Spleen (tissue), 7 donors: Measurements from ENCODE around the gene NAALADL1.

ENCODE experiments used
- CTCF ChIP-seq, 11 experiments: fragments of 200-600 bp in 7 of 11; fragments of 450-650 bp in 4 of 11; sonication (generic) in 4 of 11; IDR thresholded peaks in 8 of 11; conservative IDR thresholded peaks in 3 of 11; 1 replicate in 7 of 11; 2 replicates in 4 of 11; pipeline versions ENCODE4 v1.4.0 to v1.8.0; 2016 to 2021; ENCODE audit warnings: antibody characterized with exemption in 11 of 11, inconsistent platforms in 4 of 11, mild to moderate bottlenecking in 1 of 11
- POLR2A ChIP-seq, 3 donors: fragments of 450-650 bp; IDR thresholded peaks; one replicate each; pipeline ENCODE4 v1.5.1; 2017; ENCODE audit warnings: antibody characterized with exemption in 3 of 3, mild to moderate bottlenecking in 1 of 3
- donor health status: DM: no; HTN: no; CAD: no; lungs with moderate emphysema.
- donor health status: DM: no; HTN: no; CAD: no.
- donor health status: DM: no; HTN: no; CAD: no.

- TF ChIP-seq CTCF (IDR thresholded peaks at IDR 0.05 in 8 of 11, conservative IDR thresholded peaks at IDR 0.05 in 3 of 11) (no peak), POLR2A (IDR thresholded peaks at IDR 0.05) (no peak)
Observed at GRCh38 chr11:65066805-65067291, 8.5 kb upstream of the NAALADL1 start.
